A673 (cell line): ENCODE measurements around the gene APOBEC3F.

Experiments used
- EZH2 ChIP-seq: fragments of 200-600 bp; sonication (generic); IDR thresholded peaks from 2 replicates; pipeline ENCODE4 v1.6.1; 2017; ENCODE audit warnings: borderline replicate concordance, low read depth, mild to moderate bottlenecking, mixed read lengths, antibody characterized with exemption, low read length; ENCODE audit not compliant: poor library complexity, severe bottlenecking
- TF ChIP-seq, protein P1 (sequence below): fragments of 300-800, 200-600 bp; sonication (generic); conservative IDR thresholded peaks from 2 replicates; pipeline ENCODE4 v1.5.1; 2017; ENCODE audit warnings: low read depth, mild to moderate bottlenecking, antibody characterized with exemption, low read length, moderate library complexity, mixed read lengths

GRCh38 chr22:39098026-39098425 lies 57.4 kb downstream of the APOBEC3F start:
- TF ChIP-seq, protein P1, sequence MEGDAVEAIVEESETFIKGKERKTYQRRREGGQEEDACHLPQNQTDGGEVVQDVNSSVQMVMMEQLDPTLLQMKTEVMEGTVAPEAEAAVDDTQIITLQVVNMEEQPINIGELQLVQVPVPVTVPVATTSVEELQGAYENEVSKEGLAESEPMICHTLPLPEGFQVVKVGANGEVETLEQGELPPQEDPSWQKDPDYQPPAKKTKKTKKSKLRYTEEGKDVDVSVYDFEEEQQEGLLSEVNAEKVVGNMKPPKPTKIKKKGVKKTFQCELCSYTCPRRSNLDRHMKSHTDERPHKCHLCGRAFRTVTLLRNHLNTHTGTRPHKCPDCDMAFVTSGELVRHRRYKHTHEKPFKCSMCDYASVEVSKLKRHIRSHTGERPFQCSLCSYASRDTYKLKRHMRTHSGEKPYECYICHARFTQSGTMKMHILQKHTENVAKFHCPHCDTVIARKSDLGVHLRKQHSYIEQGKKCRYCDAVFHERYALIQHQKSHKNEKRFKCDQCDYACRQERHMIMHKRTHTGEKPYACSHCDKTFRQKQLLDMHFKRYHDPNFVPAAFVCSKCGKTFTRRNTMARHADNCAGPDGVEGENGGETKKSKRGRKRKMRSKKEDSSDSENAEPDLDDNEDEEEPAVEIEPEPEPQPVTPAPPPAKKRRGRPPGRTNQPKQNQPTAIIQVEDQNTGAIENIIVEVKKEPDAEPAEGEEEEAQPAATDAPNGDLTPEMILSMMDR = no peak
- TF ChIP-seq EZH2 = no peak
